GM20431 (cell line): ENCODE results near the gene CD8B2.
"Not testable (repeated sequence)": the region's sequence is repeated elsewhere in the genome, so short reads cannot be mapped to it uniquely, and the experiment has no call there.

Source experiments
- in situ Hi-C: fragments of 300-500 bp; cut with MseI, MboI; formaldehyde crosslinking; loops from one replicate; pipeline ENCODE4 v1.15.0; 2020; ENCODE audit warnings: low sequenced_read_pairs; ENCODE audit not compliant: unreplicated experiment

The CD8B2 gene

GRCh38 chr2:106486551-106487385 lies at the start of gene CD8B2:
TSS of gene CD8B2 (plus strand) at chr2:106487364. CDS start at chr2:106487427, 63 bp downstream.
- in situ Hi-C loops: not testable (repeated sequence)

DNA sequence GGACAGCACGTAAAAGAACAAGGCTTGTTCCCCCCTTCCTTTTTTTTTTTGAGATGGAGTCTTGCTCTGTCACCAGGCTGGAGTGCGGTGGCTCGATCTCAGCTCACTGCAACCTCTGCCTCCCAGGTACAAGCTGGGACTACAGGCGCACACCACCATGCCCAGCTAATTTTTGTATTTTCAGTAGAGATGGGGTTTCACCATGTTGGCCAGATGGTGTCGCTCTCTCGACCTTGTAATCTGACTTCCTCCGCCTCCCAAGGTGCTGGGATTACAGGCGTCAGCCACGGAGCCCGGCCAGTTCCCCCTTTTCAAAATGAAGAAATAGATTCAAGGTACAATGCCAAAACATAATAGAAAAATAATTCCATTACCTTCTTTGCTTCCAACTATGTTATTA lies 25.3 kb upstream of the CD8B2 start:
- in situ Hi-C loops: not testable (repeated sequence)

DNA sequence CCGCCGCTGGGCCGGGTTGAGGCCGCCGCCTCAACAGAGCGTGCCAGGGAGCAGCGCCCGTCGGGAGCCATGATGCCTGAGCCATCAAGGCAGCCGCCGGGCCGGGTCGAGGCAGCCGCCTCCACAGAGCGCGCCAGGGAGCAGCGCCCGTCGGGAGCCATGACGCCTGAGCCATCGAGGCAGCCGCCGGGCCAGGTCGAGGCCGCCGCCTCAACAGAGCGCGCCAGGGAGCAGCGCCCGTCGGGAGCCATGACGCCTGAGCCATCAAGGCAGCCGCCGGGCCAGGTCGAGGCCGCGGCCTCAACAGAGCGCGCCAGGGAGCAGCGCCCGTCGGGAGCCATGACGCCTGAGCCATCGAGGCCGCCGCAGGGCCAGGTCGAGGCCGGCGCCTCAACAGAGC lies 19.6 kb upstream of the CD8B2 start:
- in situ Hi-C loops: not testable (repeated sequence)

- in situ Hi-C loops: not testable (repeated sequence)
Observed at GRCh38 chr2:106468107-106468506, 19.1 kb upstream of the CD8B2 start, which contains the start of gene RGPD3. TSS of gene RGPD3 (minus strand) at chr2:106468413. CDS start at chr2:106468288, 125 bp downstream.

GRCh38 chr2:106470658-106471057 lies 16.5 kb upstream of the CD8B2 start:
- in situ Hi-C loops: not testable (repeated sequence)

DNA sequence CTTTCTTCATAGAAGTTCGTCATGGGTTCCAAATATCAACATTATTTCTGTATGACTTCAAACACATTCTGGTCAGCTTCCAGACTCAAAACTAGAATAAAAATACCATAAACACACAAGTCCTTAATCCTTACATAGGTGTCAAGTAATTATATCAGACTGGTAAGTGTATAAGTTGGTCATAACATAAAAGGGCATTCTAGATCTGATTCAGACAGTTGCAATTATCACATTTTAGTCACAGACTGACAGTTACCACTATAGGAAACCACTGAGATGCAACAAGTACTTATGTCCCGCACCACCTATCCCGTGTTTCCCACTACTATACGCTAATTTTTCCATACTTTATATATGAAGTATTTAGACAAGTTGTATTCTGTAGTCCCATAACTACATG lies 9.5 kb upstream of the CD8B2 start:
- in situ Hi-C loops: not testable (repeated sequence)

- in situ Hi-C loops: not testable (repeated sequence)
Observed at GRCh38 chr2:106479563-106479962, 7.6 kb upstream of the CD8B2 start.

- in situ Hi-C loops: not testable (repeated sequence)
Observed at GRCh38 chr2:106487386-106488191, 425 bp downstream of the CD8B2 start.

DNA sequence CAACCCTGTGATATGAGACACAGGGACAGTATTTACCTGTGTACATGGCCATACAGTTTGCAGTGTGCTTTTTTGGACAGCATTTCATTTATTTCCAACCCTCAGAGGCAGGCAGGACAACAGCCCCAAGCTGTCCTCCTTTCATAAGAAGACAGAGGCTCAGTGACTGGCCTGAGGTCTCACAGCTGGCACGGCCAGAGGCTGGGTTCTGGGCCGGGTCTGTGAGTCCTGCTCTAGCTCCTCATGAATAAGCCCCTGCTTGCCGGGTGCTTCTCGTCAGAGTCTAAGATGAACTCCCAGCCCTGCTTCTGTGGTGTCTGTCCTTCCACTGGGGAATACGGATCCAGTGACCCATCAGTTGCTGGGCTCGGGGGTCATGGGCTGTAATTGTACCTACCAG lies 2.5 kb downstream of the CD8B2 start:
- in situ Hi-C loops: not testable (repeated sequence)

GRCh38 chr2:106492399-106492798 lies 5.2 kb downstream of the CD8B2 start:
- in situ Hi-C loops: not testable (repeated sequence)

DNA sequence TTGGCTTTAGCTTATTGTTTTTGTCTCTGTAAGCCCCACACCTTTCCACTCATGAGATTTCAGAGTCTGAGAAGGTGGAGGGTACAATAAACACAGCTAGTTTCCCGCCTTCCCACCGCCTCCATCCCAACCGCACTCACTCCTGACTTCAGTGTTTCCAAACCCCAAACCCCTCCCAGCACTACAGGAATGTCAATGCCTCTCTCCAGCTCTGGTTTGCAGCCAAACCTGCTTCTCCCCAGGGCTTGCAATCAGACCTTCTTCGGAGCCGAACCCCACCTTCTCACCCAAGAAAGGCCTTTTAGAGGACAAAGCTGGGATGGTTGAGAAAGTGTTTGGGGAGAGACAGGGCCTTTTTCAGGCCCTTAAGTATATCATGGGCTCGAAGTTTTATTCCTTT lies 5.7 kb downstream of the CD8B2 start:
- in situ Hi-C loops: not testable (repeated sequence)

GRCh38 chr2:106498549-106498948 lies 11.4 kb downstream of the CD8B2 start:
- in situ Hi-C loops: not testable (repeated sequence)

DNA sequence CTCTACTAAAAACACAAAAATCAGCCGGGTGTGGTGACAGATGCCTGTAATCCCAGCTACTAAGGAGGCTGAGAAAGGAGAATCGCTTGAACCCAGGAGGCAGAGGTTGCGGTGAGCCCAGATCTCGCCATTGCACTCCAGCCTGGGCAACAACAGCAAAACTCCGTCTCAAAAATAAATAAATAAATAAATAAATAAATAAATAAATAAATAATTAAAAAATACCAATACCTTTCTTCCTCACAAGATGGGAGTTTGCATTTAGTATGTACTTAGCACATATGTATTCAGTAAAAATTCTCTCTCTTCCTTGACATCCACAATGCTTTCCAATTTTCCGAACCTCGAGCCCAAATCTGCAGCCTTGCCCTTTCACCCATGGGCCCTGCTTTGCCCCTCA lies 13.2 kb downstream of the CD8B2 start:
- in situ Hi-C loops: not testable (repeated sequence)

DNA sequence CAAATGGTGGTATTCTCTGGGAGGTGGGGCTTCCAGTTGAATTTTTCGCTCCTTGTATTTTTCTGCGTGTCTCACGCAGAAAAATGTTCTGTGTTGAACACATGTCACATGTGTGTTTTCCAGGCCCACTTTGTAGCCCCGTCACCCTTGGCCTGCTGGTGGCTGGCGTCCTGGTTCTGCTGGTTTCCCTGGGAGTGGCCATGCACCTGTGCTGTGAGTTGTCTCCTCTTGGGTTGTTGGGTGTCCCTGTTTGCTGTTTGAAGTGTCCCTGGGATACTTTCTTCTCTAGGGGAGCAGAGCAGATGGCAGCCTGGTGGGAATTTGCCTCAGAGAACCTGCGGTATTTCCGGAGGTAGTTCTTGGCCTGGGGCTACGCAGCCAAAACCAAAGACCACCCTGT lies 15.2 kb downstream of the CD8B2 start:
- in situ Hi-C loops: not testable (repeated sequence)

DNA sequence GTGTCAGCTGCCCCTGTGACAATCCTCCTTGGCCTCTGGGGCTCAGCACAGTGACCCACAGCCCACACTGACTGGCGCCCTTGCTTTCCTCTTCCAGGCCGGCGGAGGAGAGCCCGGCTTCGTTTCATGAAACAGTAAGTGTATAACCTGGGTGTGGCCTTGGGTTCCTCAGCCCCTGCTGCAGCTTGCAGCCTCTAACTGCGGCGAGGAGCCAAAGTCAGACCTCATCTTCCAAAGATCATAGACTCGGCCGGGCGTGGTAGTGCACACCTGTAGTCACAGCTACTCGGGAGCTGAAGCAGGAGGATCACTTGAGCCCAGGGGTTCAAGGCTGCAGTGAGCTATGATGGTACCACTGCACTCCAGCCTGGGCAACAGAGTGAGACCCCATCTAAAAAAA lies 17.0 kb downstream of the CD8B2 start:
- in situ Hi-C loops: not testable (repeated sequence)

GRCh38 chr2:106504787-106505186 lies 17.6 kb downstream of the CD8B2 start:
- in situ Hi-C loops: not testable (repeated sequence)

DNA sequence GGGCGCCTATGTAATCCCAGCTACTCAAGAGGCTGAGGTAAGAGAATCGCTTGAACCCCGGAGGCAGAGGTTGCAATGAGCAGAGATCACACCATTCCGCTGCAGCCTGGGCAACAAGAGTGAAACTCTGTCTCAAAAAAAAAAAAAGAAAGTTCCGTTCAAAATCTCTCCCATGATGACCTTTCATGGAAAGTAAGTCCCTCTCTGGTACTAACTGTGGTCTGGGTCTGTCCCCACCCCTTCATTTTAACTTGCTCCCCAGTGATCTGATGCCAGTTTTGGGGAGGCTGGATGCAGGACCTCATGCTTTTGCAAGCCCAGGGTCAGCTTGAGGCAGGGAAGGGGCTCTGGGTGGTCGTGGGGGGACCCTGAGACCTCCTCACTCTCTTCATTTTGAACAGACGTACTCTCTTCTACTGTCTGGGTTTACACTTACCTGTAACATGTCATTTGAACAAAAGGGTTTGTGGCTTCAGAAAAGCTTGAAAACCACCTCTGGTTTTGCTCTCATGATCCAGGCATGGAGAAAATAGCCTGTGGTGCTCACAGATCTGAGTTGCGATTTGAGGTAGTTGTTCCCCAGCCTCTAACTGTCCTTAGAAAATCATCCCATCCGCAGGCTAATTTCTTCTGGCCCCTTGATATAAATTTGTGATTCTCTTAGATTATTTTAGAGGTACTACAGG lies 19.0 kb downstream of the CD8B2 start:
- in situ Hi-C loops: not testable (repeated sequence)

GRCh38 chr2:106508660-106509373 lies 21.7 kb downstream of the CD8B2 start:
- in situ Hi-C loops: not testable (repeated sequence)

DNA sequence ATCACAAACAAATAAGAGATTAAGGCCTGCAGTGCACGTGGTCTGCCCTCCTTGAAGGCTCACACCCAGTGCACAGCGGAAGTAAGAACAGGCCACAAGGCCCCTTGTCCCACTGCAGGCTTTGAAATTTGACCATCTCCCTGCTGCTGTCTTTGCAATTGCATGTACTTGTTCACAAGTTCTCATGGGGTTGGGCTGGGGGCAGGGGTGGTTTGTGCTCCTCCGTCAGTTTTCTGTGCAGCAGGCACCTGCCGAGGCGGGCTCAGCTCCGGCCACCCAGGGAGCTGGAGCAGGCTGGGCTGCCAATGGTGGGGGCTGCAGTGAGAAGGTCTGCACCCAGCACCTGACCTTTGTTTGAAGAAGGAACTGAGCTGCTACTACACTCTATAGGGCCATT lies 22.2 kb downstream of the CD8B2 start:
- in situ Hi-C loops: not testable (repeated sequence)

DNA sequence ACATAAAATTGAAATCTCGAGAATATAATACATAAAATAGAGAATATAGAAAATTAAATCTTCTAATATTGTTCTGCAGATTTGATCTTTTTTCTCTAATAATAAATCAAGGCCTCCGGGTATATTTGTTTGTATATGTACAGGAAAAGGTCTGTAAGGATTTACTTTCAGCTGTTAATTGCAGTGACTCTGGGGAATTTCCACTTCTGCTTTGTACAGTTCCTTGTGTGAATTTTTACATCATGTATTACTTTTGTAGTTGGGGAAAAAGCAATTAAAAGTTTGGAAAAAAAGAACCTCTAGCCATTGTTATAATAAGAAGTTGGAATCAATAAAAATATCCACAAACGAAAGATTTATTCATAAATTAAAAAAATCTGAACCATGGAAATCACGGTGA lies 23.6 kb downstream of the CD8B2 start:
- in situ Hi-C loops: not testable (repeated sequence)
